Left lobe of liver (tissue), 2 donors: Measurements from ENCODE around the gene NSL1. TPM values are rescaled to one million over a fixed set of nuclear protein-coding genes. Genes with fewer than 3 reads are reported as not detected.
A peak's percentile ranks its signal among the peaks of the same experiment; 100 is the strongest.

Source experiments
- ATAC-seq: fragments of 200-7000 bp; cut with Tn5 transposase; one replicate; pipeline ENCODE4 v1.9.1; 2020; ENCODE audit warnings: mild to moderate bottlenecking, moderate library complexity
- DNase-seq: peaks from one replicate; pipeline ENCODE4 v3.0.0-alpha.2; 2020; ENCODE audit warnings: low spot score
- total RNA-seq: library from RNA; stranded (reverse); gene quantifications from one replicate; pipeline ENCODE4 v1.2.1, GENCODE V29; 2021
- donor health status: DM: no; HTN: no; CAD: no; lungs with moderate emphysema.
- donor health status: DM: no; HTN: yes; CAD: no.

The NSL1 gene
- total RNA-seq, 1 donor from 2014 or later: 17.8 TPM

- no peak for ATAC-seq
- no peak for DNase-seq
Observed at GRCh38 chr1:212689196-212689725, 102.3 kb downstream of the NSL1 start.

- ATAC-seq: no peak
- DNase-seq: no peak
Observed at GRCh38 chr1:212688341-212689047, 103.1 kb downstream of the NSL1 start.

- no peak for DNase-seq
- no peak for ATAC-seq
Observed at GRCh38 chr1:212687811-212688210, 103.8 kb downstream of the NSL1 start.

- no peak for DNase-seq
- ATAC-seq: no peak
Observed at GRCh38 chr1:212686591-212686990, 105.0 kb downstream of the NSL1 start.

- ATAC-seq (no peak), DNase-seq (no peak)
Observed at GRCh38 chr1:212686069-212686468, 105.5 kb downstream of the NSL1 start.

- DNase-seq: no peak
- no peak for ATAC-seq
Observed at GRCh38 chr1:212685429-212685828, 106.1 kb downstream of the NSL1 start.

- DNase-seq: no peak
Observed at GRCh38 chr1:212684521-212685090, 107.0 kb downstream of the NSL1 start.

GRCh38 chr1:212684076-212684475, 107.5 kb downstream of the NSL1 start:
- DNase-seq: no peak
- no peak for ATAC-seq

More at GRCh38 chr1:212684521-212685090, 107.0 kb downstream of the NSL1 start:
- ATAC-seq: no peak

GRCh38 chr1:212683357-212683722, 108.2 kb downstream of the NSL1 start:
- peak; percentile 53 for ATAC-seq
- no peak for DNase-seq

- ATAC-seq: peak; percentile 72
- no peak for DNase-seq
Observed at GRCh38 chr1:212680680-212681389, 110.7 kb downstream of the NSL1 start.

- DNase-seq: no peak
- ATAC-seq: no peak
Observed at GRCh38 chr1:212678456-212679410, 112.8 kb downstream of the NSL1 start.

GRCh38 chr1:212677573-212677972, 114.0 kb downstream of the NSL1 start:
- DNase-seq (no peak), ATAC-seq (no peak)

GRCh38 chr1:212677136-212677535, 114.4 kb downstream of the NSL1 start:
- no peak for ATAC-seq
- DNase-seq: no peak

Other genes starting within 250 kb of the NSL1 start
- gene ATF3, start 183.0 kb downstream of the NSL1 start, total RNA-seq: 2.6 TPM
- 0.28 TPM for gene BATF3, start 91.9 kb downstream of the NSL1 start, total RNA-seq
- 7.7 TPM for gene TATDN3, start 117 bp upstream of the NSL1 start, total RNA-seq
- not detected for gene SPATA45, start 55.9 kb upstream of the NSL1 start, total RNA-seq
- 0.93 TPM for gene FLVCR1, start 66.5 kb upstream of the NSL1 start, total RNA-seq
- 0.10 TPM for gene VASH2, start 158.8 kb upstream of the NSL1 start, total RNA-seq
- gene ANGEL2, start 224.1 kb upstream of the NSL1 start, total RNA-seq: 15.6 TPM